ENCODE measurements around the gene LRRC8E. TPM values are rescaled to one million over a fixed set of nuclear protein-coding genes. Genes with fewer than 3 reads are reported as not detected.

The LRRC8E gene
- 7.6 and 15.2 TPM in 2 replicates for total RNA-seq (2014; rRNA removed; shearing (Covaris generic))

GRCh38 chr19:7888145-7888825 is at the start of gene LRRC8E:
Gene LRRC8E, plus strand, starts transcription at chr19:7888510. Its CDS starts 7,094 bp downstream, at chr19:7895604.
- peak; percentile 81 for DNase-seq (ENCODE audit: low read depth)

- DNase-seq (ENCODE audit: low read depth): no peak
These were observed 48.8 kb upstream of the LRRC8E start for GRCh38 chr19:7839476-7839875.

GRCh38 chr19:7840629-7841028 is 47.7 kb upstream of the LRRC8E start:
- no peak for DNase-seq (ENCODE audit: low read depth)

GRCh38 chr19:7841751-7842660 is 46.3 kb upstream of the LRRC8E start:
- DNase-seq (ENCODE audit: low read depth): no peak

GRCh38 chr19:7842661-7843294 is 45.5 kb upstream of the LRRC8E start:
- DNase-seq (ENCODE audit: low read depth): no peak

GRCh38 chr19:7843521-7843920 is 44.8 kb upstream of the LRRC8E start:
- DNase-seq (ENCODE audit: low read depth): no peak

GRCh38 chr19:7844405-7844804 is 43.9 kb upstream of the LRRC8E start:
- DNase-seq (ENCODE audit: low read depth): no peak

- no peak for DNase-seq (ENCODE audit: low read depth)
These were observed 43.4 kb upstream of the LRRC8E start for GRCh38 chr19:7844951-7845350.

GRCh38 chr19:7845390-7846154 is 42.7 kb upstream of the LRRC8E start:
- no peak for DNase-seq (ENCODE audit: low read depth)

GRCh38 chr19:7846155-7846646 is 42.1 kb upstream of the LRRC8E start:
- no peak for DNase-seq (ENCODE audit: low read depth)

- DNase-seq (ENCODE audit: low read depth): no peak
These were observed 40.6 kb upstream of the LRRC8E start for GRCh38 chr19:7847664-7848063.

- DNase-seq (ENCODE audit: low read depth): no peak
These were observed 39.4 kb upstream of the LRRC8E start for GRCh38 chr19:7848779-7849457.

GRCh38 chr19:7849631-7849999 is 38.7 kb upstream of the LRRC8E start:
- no peak for DNase-seq (ENCODE audit: low read depth)

GRCh38 chr19:7850000-7850813 is 38.1 kb upstream of the LRRC8E start:
- DNase-seq (ENCODE audit: low read depth): no peak

- DNase-seq (ENCODE audit: low read depth): no peak
These were observed 37.2 kb upstream of the LRRC8E start for GRCh38 chr19:7850945-7851622.

- no peak for DNase-seq (ENCODE audit: low read depth)
These were observed 36.4 kb upstream of the LRRC8E start for GRCh38 chr19:7851623-7852500.

- no peak for DNase-seq (ENCODE audit: low read depth)
These were observed 35.2 kb upstream of the LRRC8E start for GRCh38 chr19:7852851-7853769.

- DNase-seq (ENCODE audit: low read depth): no peak
These were observed 34.6 kb upstream of the LRRC8E start for GRCh38 chr19:7853770-7854128.
